GM12874 (cell line): ENCODE measurements around the gene DNAJC11.

Experiments
- CTCF ChIP-seq: IDR thresholded peaks from 2 replicates; pipeline ENCODE4 v1.5.1; 2011; ENCODE audit warnings: low read depth, mild to moderate bottlenecking, control low read depth, low read length, moderate library complexity; ENCODE audit not compliant: insufficient read depth

DNAJC11 gene

DNA sequence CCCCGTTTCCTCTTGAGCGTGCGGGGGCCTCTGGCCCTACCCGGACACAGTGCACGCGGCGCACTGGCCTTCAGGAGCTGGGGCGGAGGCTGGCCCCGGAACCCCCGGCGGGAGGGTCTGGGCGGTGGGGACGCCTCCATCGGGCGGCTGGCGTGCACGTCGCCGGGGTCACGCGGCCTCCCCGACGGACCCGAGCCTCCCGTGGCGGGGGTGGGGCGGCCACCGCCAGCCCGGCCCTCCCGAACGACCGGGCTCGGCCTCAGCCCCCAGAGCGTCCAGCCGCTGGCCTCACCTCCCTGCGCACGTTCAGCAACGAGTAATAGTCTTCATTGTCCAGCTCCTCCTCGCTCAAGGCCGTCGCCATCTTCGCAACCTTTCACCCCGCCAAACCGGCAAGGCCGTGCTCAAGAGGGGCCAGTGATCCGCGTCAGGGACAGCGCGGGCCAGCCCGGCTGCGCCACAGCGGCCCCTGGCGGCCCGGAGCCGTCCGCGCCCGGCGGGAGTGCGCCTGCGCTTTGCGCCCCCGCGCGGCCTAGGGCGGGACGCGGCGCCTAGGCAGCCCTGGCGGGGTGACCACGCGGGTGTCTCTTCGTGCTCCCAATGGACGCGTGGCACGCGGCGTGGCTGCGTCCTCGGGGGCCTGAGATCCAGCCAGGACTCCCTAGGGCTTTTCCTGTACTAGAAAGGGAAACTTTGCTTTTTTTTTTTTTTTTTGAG lies at the start of gene DNAJC11:
TSS of gene DNAJC11 (minus strand) at position 380 of the 717 bp plus-strand sequence. CDS start at position 364, 16 bp downstream.
- peak; percentile 92 for TF ChIP-seq CTCF

- no peak for TF ChIP-seq CTCF
Measured at GRCh38 chr1:6750490-6750889, 48.9 kb upstream of the DNAJC11 start.

- no peak for TF ChIP-seq CTCF
Measured at GRCh38 chr1:6747674-6748073, 46.1 kb upstream of the DNAJC11 start.

DNA sequence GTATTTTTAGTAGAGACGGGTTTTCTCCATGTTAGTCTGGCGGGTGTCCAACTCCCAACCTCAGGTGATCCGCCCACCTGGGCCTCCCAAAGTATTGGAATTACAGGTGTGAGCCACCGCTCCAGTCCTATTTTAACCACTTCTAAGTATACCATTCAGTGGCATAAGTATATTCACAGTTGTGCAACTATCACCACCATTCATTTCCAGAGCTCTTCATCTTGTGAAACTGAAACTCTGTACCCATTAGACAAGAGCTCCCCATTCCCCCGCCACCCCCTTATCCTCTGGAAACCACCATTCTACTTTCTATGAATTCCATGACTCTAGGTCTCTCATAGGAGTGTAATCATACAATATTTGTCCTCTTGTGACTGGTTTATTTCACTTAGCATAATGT lies 43.5 kb upstream of the DNAJC11 start:
- no peak for TF ChIP-seq CTCF

GRCh38 chr1:6743189-6744101 lies 41.8 kb upstream of the DNAJC11 start:
- TF ChIP-seq CTCF, result no peak

GRCh38 chr1:6738987-6739676 lies 37.5 kb upstream of the DNAJC11 start:
- no peak for TF ChIP-seq CTCF

DNA sequence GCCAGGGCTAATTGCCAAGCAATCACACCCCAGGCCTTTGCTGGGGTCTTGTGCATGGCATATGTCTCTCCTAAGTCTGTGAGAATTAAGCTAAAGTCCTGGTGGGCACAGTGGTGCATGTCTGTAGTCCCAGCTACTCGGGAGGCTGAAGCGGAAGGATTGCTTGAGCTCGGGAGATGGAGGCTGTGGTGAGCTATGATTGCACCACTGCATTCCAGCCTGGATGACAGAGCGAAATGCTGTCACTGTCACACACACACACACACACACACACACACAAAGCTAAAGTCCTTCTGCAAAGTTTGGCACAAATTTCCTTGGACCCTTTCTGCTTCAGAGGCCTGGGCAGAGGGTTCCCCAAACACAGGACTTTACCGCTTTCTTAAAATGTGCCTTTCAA lies 31.3 kb upstream of the DNAJC11 start:
- TF ChIP-seq CTCF, result no peak
